Activated CD8-positive, alpha-beta memory T cell treated with anti-CD3 and anti-CD28 coated beads, Interleukin-2, amount 50 U/mL, for 4 hours (primary cell): ENCODE measurements around the gene APMAP.
A peak's percentile ranks its signal among the peaks of the same experiment; 100 is the strongest.
"Not testable (repeated sequence)": the region's sequence is repeated elsewhere in the genome, so short reads cannot be mapped to it uniquely, and the experiment has no call there.

Experiments
- DNase-seq: peaks from one replicate; pipeline ENCODE4 v3.0.0-alpha.2; 2020

The APMAP gene

GRCh38 chr20:24950128-24950835, 42.3 kb downstream of the APMAP start:
- no peak for DNase-seq

- no peak for DNase-seq
Observed at GRCh38 chr20:24949756-24950127, 42.8 kb downstream of the APMAP start.

GRCh38 chr20:24948939-24949679, 43.4 kb downstream of the APMAP start, which contains the start of gene CST7:
CST7 (plus strand) TSS chr20:24949269; CDS start chr20:24949506, 237 bp downstream.
- DNase-seq, result peak; percentile 88

GRCh38 chr20:24948396-24948938, 44.1 kb downstream of the APMAP start:
- DNase-seq, result not testable (repeated sequence)

- not testable (repeated sequence) for DNase-seq
Observed at GRCh38 chr20:24946376-24946775, 46.2 kb downstream of the APMAP start.

GRCh38 chr20:24943731-24944130, 48.8 kb downstream of the APMAP start:
- no peak for DNase-seq

- no peak for DNase-seq
Observed at GRCh38 chr20:24943196-24943595, 49.4 kb downstream of the APMAP start.

- no peak for DNase-seq
Observed at GRCh38 chr20:24942679-24943078, 49.9 kb downstream of the APMAP start.

- no peak for DNase-seq
Observed at GRCh38 chr20:24939036-24939435, 53.5 kb downstream of the APMAP start.

- no peak for DNase-seq
Observed at GRCh38 chr20:24938498-24938897, 54.1 kb downstream of the APMAP start.

GRCh38 chr20:24937579-24937978, 55.0 kb downstream of the APMAP start:
- no peak for DNase-seq

- DNase-seq, result no peak
Observed at GRCh38 chr20:24936526-24937407, 55.8 kb downstream of the APMAP start.

- DNase-seq, result no peak
Observed at GRCh38 chr20:24935766-24936525, 56.6 kb downstream of the APMAP start.

GRCh38 chr20:24935140-24935539, 57.4 kb downstream of the APMAP start:
- no peak for DNase-seq

- DNase-seq, result no peak
Observed at GRCh38 chr20:24934716-24935115, 57.8 kb downstream of the APMAP start.

GRCh38 chr20:24934101-24934661, 58.4 kb downstream of the APMAP start:
- DNase-seq, result no peak

- DNase-seq, result no peak
Observed at GRCh38 chr20:24933266-24933908, 59.2 kb downstream of the APMAP start.

GRCh38 chr20:24931893-24932292, 60.7 kb downstream of the APMAP start:
- DNase-seq, result not testable (repeated sequence)

- not testable (repeated sequence) for DNase-seq
Observed at GRCh38 chr20:24930724-24931688, 61.5 kb downstream of the APMAP start.
